ENCODE measurements around the gene KCNC3. TPM values are rescaled to one million over a fixed set of nuclear protein-coding genes. Genes with fewer than 3 reads are reported as not detected.
"Not testable (repeated sequence)": the region's sequence is repeated elsewhere in the genome, so short reads cannot be mapped to it uniquely, and the experiment has no call there.

The KCNC3 gene
- polyA plus RNA-seq, 10 donors, result 0.98 to 1.7 (median 1.2) TPM

- DNase-seq, result no peak
Measured at GRCh38 chr19:50356691-50357177, 27.6 kb upstream of the KCNC3 start.

- not testable (repeated sequence) for DNase-seq
Measured at GRCh38 chr19:50353487-50353880, 24.3 kb upstream of the KCNC3 start.

GRCh38 chr19:50352242-50352641 is 23.1 kb upstream of the KCNC3 start:
- DNase-seq, result no peak

GRCh38 chr19:50349277-50350057 is 20.3 kb upstream of the KCNC3 start:
- DNase-seq, result no peak

- not testable (repeated sequence) for DNase-seq
Measured at GRCh38 chr19:50347089-50347581, 18.0 kb upstream of the KCNC3 start.

- no peak for DNase-seq
Measured at GRCh38 chr19:50344661-50345318, 15.6 kb upstream of the KCNC3 start.

GRCh38 chr19:50341091-50341564 is 12.0 kb upstream of the KCNC3 start:
- DNase-seq, result no peak

- no peak for DNase-seq
Measured at GRCh38 chr19:50340331-50340730, 11.2 kb upstream of the KCNC3 start.

GRCh38 chr19:50337031-50337430 is 7.9 kb upstream of the KCNC3 start:
- DNase-seq, result not testable (repeated sequence)

- no peak for DNase-seq
Measured at GRCh38 chr19:50334741-50335421, 5.7 kb upstream of the KCNC3 start.

- DNase-seq, result peak; percentile 65 to 95 (median 87)
Measured at GRCh38 chr19:50333737-50334617, 4.8 kb upstream of the KCNC3 start.

GRCh38 chr19:50333235-50333736 is 4.1 kb upstream of the KCNC3 start:
- DNase-seq, result peak; percentile 76 to 93 (median 80)

- peak in 1 of 3 donors; percentile 55 for DNase-seq
Measured at GRCh38 chr19:50332244-50333038, 3.3 kb upstream of the KCNC3 start.

GRCh38 chr19:50331994-50332243 is 2.7 kb upstream of the KCNC3 start:
- DNase-seq, result no peak

GRCh38 chr19:50331221-50331993 is 2.2 kb upstream of the KCNC3 start:
- DNase-seq, result no peak

- peak; percentile 15 to 75 (median 65) for DNase-seq
Measured at GRCh38 chr19:50330365-50331078, 1.3 kb upstream of the KCNC3 start.

GRCh38 chr19:50329926-50330294 is 733 bp upstream of the KCNC3 start:
- not testable (repeated sequence) for DNase-seq

GRCh38 chr19:50328873-50329145 is 368 bp downstream of the KCNC3 start:
- DNase-seq, result no peak

- DNase-seq, result no peak
Measured at GRCh38 chr19:50328224-50328872, 829 bp downstream of the KCNC3 start.

Data from muscle of back (tissue), 11 donors.